ENCODE measurements around the gene CSMD2.

The CSMD2 gene

DNA sequence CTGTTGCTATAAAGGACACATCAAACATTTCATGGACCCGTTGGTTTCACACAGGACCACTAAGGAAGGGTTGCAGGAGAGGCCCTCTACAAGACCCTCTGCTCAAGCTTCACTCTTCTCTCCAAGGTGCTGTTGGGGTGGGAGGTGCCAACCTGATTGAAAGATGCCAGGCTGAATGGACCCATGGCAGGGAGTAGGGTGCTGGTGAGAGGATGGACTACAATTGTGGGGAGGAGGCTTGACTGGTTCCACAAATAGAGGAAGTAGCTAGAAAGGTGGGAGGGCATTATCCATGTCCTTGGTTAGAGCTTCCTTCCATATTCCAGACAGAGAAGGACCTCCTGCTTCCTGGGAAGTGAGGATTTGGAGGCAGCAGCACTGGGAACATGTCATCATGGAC is 468.7 kb downstream of the CSMD2 start:
- no peak overlapping the region for H3K4me3 ChIP-seq (ENCODE audit: low read depth, low read length)
- in situ Hi-C loops (cut with HindIII; ENCODE audit: low sequenced_read_pairs): no loop called here
- DNase-seq (ENCODE audit: low read depth, low spot score): no peak
- TF ChIP-seq, protein P1, sequence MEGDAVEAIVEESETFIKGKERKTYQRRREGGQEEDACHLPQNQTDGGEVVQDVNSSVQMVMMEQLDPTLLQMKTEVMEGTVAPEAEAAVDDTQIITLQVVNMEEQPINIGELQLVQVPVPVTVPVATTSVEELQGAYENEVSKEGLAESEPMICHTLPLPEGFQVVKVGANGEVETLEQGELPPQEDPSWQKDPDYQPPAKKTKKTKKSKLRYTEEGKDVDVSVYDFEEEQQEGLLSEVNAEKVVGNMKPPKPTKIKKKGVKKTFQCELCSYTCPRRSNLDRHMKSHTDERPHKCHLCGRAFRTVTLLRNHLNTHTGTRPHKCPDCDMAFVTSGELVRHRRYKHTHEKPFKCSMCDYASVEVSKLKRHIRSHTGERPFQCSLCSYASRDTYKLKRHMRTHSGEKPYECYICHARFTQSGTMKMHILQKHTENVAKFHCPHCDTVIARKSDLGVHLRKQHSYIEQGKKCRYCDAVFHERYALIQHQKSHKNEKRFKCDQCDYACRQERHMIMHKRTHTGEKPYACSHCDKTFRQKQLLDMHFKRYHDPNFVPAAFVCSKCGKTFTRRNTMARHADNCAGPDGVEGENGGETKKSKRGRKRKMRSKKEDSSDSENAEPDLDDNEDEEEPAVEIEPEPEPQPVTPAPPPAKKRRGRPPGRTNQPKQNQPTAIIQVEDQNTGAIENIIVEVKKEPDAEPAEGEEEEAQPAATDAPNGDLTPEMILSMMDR (IDR thresholded peaks at IDR 0.05; ENCODE audit: low read depth, low read length): no peak

DNA sequence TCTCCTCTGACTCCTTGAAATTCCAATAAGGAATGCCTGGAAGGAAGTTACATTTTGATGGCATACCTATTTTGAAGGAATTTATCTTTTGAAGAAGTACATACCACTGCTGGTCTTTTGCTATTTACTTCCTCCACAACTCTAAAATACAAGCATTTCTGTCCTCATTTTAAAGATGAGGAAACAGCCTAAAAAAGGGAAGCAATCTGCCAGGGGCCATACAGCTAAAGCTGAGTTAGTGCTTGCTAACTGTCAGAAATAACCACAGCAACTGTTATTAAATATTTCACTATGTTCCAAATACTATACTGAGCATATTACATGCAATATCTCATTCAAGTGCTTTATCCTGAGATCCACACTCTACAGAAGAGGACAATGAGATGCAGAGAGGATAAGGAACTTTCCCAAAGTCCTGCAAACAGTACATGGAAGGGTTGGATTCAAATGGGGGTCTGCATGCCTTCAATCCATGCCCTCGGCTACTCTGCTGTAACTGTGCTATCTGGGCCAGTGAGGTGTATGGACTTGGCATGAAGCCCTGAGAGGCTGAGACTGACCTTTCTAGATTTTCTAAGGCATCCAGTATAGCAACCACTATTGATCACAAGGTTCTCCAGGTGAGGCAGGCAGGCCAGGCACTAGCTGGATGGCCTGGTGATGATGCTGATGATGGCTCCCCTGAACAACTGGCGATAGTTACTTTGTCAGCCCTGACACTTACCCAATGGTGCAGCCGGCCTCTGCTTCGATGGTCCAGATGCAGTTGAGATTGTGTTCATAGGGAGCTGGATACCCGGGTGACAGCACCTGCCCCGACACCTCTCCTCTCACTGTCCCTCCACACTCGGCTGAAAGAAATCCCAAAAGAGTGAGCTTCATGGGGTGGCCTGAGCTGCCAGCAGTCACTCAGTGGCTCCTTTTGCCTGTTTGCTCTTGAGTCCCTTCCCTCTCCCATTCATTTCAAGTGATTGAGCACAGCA is 472.5 kb downstream of the CSMD2 start:
- DNase-seq (ENCODE audit: low read depth, low spot score): no peak
- TF ChIP-seq, protein P1 (IDR thresholded peaks at IDR 0.05; ENCODE audit: low read depth, low read length): no peak
- in situ Hi-C loops (cut with HindIII; ENCODE audit: low sequenced_read_pairs): no loop called here
- no peak overlapping the region for H3K4me3 ChIP-seq (ENCODE audit: low read depth, low read length)

DNA sequence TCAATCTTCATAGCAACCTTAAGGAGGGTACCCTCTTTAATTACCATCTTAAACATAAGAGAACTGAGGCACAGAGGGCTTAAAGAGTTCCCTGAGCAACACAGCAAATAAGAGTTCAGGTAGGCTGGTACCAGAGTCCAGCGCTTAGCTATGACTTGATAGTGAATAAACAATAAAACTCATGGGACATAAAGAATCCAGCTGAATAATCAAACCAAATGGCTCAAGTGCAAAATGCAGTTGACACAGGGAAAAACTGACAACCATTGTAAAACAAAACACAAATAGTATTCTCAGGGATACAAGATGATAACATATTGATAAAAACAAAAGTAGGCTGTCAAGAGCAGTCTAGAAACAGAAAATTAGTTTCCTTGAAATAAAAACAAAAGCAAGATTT is 478.0 kb downstream of the CSMD2 start:
- TF ChIP-seq, protein P1 (IDR thresholded peaks at IDR 0.05; ENCODE audit: low read depth, low read length): no peak
- no peak for DNase-seq (ENCODE audit: low read depth, low spot score)
- H3K4me3 ChIP-seq (ENCODE audit: low read depth, low read length): no peak overlapping the region
- in situ Hi-C loops (cut with HindIII; ENCODE audit: low sequenced_read_pairs): no loop called here

DNA sequence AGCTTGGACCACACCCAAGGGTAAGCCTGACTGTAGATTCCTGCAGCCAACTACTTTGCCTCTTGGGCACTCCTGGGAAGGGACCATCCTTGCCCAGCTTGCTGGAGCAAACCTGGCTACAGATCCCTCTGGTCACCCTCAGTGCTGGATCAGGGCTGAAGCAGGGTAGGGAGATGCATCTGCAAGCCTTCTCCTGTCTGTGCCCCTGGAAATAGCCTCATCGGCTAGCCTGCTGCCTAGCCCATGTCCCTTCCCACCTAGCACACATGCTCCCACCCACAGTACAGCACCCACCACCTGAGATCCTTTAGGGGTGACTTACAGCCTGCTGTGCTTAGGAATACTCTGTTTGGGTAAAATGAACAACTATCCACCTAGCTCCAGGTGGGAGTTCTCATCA is 478.5 kb downstream of the CSMD2 start:
- DNase-seq (ENCODE audit: low read depth, low spot score): no peak
- no peak overlapping the region for H3K4me3 ChIP-seq (ENCODE audit: low read depth, low read length)
- TF ChIP-seq, protein P1 (IDR thresholded peaks at IDR 0.05; ENCODE audit: low read depth, low read length): no peak
- in situ Hi-C loops (cut with HindIII; ENCODE audit: low sequenced_read_pairs): no loop called here

DNA sequence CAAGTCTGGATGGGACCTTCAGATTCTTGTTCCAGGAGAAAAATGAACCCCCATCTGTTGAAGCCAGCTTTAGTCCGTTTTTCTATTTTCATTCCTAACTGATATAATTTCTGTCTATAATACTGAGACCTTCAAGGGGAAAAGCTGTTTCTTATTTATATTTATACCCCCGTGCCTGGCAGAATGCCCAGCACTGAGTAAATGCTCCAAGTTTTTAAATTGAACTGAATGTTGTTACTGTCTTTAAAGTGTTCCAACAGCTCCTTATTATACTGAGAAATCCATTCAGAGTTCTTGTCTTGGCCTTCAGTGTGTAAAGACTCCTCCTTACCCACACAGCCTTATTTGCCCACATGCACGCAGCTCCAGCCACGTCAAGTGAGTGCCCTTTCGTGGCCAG is 479.8 kb downstream of the CSMD2 start:
- DNase-seq (ENCODE audit: low read depth, low spot score): no peak
- in situ Hi-C loops (cut with HindIII; ENCODE audit: low sequenced_read_pairs): no loop called here
- H3K4me3 ChIP-seq (ENCODE audit: low read depth, low read length): no peak overlapping the region
- TF ChIP-seq, protein P1 (IDR thresholded peaks at IDR 0.05; ENCODE audit: low read depth, low read length): no peak

DNA sequence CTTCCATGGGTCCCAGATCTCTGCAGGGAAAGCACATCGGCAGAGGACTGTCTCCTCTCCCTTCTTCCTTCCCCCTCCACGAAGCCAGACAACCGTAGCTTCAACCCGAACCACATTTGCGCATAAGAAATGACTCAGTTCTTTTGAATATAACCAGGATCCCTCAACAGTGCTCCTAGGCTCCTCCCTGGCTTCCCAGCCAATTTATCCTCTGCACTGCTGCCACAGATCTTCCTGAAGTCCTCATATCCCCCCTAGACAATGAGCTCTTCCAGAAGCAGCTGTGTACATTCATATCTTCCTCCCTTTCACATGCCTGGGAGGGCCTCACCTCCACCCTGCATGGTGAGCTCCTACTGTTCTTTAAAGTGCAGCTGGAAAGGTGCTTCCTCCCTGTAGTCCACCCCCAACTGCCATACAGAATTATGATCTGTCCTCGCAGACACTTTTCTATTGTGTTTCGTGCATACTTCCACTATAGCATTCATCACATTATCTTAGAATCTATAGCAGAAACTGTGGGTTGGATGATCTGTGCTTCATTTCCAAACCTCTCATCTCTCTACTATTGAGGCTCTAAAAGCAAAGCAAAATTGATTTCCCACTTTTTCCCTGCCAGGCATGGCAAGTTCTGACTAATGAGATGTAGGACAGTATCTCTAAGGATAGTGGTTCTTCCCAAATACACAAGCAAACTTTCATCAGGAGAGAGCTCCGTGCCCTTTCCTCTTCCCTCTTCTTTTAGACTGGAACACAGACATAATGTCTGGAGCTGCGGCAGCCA is 480.4 kb downstream of the CSMD2 start:
- TF ChIP-seq, protein P1 (IDR thresholded peaks at IDR 0.05; ENCODE audit: low read depth, low read length): no peak
- DNase-seq (ENCODE audit: low read depth, low spot score): peak; percentile 10
- in situ Hi-C loops (cut with HindIII; ENCODE audit: low sequenced_read_pairs): no loop called here
- H3K4me3 ChIP-seq (ENCODE audit: low read depth, low read length): no peak overlapping the region

Measured in astrocyte of the spinal cord (primary cell).